ENCODE results near the gene UMAD1.

The UMAD1 gene

DNA sequence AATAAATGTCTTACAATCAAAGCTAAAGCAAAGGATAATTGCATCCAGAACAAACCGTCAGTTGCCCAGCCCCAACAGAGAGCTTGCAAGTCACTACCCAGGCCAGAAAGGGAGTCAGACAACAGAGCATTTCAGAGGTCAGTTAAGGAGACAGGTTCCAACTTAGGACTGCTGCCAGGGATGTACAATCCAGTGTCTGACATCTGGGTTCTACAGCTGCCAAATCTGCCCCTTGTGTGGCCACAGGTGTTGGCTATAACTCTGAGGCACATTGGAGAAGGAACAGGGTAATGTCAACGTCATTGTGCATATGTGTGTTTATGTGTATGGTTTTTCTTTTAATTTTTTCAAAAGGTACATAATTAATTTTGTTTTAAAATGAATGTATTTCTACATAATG, 242.8 kb downstream of the UMAD1 start:
- FAIRE-seq (no peak), DNase-seq (ENCODE audit: insufficient read length) (no peak)
- TF ChIP-seq TAF1 (IDR thresholded peaks at IDR 0.05; ENCODE audit: borderline replicate concordance, low read depth, low read length), result no peak
- TF ChIP-seq POLR2A (IDR thresholded peaks at IDR 0.05; ENCODE audit: low read depth, low read length), result no peak
- TF ChIP-seq POLR2AphosphoS5 (IDR thresholded peaks at IDR 0.05; ENCODE audit: low read depth, low read length), result no peak

DNA sequence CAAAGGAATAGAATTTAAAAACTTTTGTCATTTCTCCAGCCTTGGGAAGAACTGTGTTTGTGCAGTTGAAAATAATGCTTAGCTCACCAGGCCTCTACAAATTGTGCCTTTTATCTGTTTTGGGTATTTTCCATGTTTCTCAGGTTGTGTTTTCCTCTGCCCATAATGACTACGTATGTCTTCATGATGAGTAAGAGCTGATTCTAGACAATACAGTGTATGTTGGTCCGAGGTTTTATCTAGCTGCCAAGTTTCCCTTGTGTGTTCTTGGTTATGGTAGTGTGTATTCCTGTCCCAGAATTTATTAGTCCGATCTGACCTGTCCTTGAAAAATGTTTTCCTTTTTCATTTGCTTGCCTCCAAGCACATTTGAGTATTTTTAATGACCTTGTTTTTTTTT, 244.3 kb downstream of the UMAD1 start:
- FAIRE-seq (no peak), DNase-seq (ENCODE audit: insufficient read length) (no peak)
- TF ChIP-seq POLR2AphosphoS5 (IDR thresholded peaks at IDR 0.05; ENCODE audit: low read depth, low read length), result no peak
- no peak for TF ChIP-seq POLR2A (IDR thresholded peaks at IDR 0.05; ENCODE audit: low read depth, low read length)
- no peak for TF ChIP-seq TAF1 (IDR thresholded peaks at IDR 0.05; ENCODE audit: borderline replicate concordance, low read depth, low read length)

DNA sequence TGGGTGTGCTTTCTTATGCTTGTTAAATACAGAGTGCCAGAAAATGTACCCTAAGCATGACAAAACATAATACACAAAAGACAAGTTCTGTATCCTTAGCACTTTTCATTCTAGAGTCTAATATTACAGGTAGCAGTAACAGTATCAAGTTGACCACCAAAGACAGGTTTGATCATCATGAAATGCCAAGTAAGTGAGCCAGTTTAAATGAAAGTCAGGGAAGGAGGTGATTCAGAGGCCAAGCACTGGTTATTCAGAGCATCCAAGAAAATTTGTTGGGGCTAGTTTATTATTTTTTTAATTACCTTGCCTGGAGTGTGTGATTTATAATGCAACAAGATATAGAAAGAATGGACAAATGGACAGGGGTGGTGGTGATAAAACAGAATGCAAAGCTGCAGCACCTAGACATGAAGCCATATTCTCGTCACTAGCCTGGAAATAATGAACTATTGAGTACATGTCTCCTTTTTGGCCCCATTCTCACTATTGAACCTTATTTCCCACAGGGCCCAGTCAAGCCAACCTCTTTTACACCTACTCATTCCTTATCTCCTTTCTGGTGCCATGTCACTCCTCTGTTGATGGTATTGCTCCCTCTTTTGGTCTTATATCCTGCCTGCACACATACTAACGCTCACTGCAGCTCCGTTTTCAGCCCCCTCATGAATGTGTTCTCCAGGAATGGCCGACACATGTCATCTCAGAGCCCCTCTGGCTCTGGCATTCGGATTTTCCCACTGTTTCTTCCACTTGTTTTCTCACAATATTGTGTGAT, 249.4 kb downstream of the UMAD1 start:
- DNase-seq (ENCODE audit: insufficient read length) (no peak), FAIRE-seq (peak; percentile 27)
- TF ChIP-seq POLR2A (IDR thresholded peaks at IDR 0.05; ENCODE audit: low read depth, low read length) (no peak), TAF1 (IDR thresholded peaks at IDR 0.05; ENCODE audit: borderline replicate concordance, low read depth, low read length) (no peak), POLR2AphosphoS5 (IDR thresholded peaks at IDR 0.05; ENCODE audit: low read depth, low read length) (no peak)

DNA sequence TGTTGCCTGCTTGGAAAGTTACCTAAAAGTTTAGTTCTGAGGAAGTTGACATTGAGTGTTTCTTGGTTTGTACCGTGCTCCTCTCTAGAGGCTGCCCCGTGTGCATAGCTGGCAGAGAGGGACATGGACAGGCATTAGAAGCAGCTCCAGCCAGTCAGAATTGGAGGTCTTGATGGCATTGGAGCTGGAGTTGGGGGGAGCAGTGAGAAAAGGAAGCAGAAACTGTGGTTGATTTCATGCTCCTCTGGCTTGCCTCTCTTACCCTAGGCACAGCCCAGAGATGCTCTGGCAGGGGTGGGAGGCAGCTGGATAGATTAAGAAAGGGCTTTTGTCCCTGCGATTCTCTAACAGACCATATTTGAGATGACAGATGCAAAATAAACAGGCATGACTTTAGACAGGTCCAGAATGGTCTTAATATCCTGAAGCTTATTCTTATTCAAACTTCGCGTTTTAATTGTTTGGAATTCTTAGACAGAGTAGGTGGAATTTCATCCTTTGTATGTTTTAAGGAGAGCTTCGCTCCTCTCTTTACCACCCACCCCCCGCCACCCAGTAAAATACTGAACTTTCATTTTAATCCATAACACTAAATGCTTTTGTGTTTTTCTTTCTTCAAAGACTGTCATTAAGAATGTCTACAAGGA, 254.6 kb downstream of the UMAD1 start:
- no peak for DNase-seq (ENCODE audit: insufficient read length)
- TF ChIP-seq TAF1 (IDR thresholded peaks at IDR 0.05; ENCODE audit: borderline replicate concordance, low read depth, low read length) (no peak), POLR2AphosphoS5 (IDR thresholded peaks at IDR 0.05; ENCODE audit: low read depth, low read length) (no peak), POLR2A (IDR thresholded peaks at IDR 0.05; ENCODE audit: low read depth, low read length) (no peak)
- FAIRE-seq, result no peak

DNA sequence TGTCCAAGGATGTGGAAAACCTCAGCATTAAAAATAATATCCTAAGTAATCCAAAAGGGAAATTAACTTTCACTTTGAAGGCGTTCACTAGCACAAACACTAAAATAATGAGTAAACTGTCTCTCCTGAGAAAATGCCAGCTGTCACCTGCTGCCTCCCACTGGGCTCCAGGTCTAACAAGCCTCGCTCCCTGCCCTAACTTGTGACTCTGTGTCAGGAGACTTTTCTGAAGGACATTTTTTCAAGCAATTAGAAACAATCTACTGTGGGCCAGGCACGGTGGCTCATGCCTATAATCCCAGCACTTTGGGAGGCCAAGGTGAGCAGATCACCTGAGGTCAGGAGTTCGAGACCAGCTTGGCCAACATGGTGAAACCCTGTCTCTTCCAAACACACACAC, 255.2 kb downstream of the UMAD1 start:
- FAIRE-seq, result no peak
- DNase-seq (ENCODE audit: insufficient read length), result no peak
- TF ChIP-seq TAF1 (IDR thresholded peaks at IDR 0.05; ENCODE audit: borderline replicate concordance, low read depth, low read length) (no peak), POLR2AphosphoS5 (IDR thresholded peaks at IDR 0.05; ENCODE audit: low read depth, low read length) (no peak), POLR2A (IDR thresholded peaks at IDR 0.05; ENCODE audit: low read depth, low read length) (no peak)

DNA sequence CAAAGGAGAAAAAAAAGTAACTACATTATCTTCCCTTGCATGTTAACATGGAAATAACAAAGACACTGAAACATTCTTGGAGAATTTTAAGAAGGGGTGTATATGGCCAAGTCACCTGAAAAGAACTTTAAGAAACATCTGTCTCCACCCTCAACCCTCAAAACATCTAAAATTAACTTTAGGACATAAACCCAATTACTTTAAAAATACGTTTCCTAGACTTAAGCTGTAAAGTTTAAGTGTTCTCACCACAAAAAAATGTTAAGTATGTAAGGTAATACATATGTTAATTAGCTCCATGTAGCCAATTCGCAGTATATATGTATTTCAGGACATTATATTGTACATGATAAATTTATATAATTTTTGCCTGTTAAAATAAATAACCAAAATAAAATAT, 257.0 kb downstream of the UMAD1 start:
- DNase-seq (ENCODE audit: insufficient read length) (no peak), FAIRE-seq (no peak)
- TF ChIP-seq POLR2A (IDR thresholded peaks at IDR 0.05; ENCODE audit: low read depth, low read length) (no peak), TAF1 (IDR thresholded peaks at IDR 0.05; ENCODE audit: borderline replicate concordance, low read depth, low read length) (no peak), POLR2AphosphoS5 (IDR thresholded peaks at IDR 0.05; ENCODE audit: low read depth, low read length) (no peak)

DNA sequence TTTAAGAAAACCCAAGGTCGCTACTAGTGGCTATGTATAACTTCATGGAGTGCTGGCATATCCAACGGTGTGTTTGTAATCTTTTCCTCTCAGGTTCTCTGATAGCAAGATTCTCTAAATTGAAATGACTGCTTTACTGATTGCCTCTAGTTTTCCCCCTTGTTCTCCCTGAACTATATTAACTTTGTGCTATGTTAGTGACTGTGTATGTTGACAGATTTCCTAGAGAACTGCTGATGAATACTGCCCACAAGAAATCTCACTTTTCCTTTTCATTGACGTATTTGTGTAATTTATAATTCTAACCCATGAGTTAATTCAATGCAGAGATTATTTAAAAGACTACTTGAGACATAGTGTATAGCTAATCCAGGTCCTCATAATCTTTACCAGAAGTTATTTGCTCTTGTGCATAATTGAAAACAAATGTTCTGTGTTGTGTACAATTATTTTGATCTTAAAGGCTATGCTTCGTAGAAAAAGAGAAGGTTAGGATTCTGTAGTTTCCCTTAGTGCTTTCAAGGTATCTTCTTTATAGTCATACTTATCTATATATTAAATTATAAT, 257.5 kb downstream of the UMAD1 start:
- DNase-seq (ENCODE audit: insufficient read length) (no peak), FAIRE-seq (no peak)
- no peak for TF ChIP-seq POLR2A (IDR thresholded peaks at IDR 0.05; ENCODE audit: low read depth, low read length)

DNA sequence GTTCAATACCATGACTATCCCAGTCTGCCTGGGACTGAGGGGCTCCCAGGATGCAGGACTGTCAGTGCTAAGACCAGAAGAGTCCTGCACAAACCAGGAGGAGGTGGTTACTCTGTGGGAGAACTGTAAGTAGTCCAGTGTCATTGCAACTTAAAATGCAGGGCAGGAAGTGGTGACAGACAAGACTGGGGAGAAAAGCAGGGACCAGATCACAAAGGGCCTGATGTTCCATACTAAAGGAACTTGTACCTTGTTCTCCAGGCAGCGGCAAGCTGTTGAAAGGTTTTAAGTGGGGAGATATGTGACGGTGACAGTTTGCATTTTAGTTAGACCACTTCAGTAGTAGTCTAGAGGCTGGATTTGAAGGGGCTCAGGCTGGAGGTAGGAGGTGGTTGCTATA, 262.3 kb downstream of the UMAD1 start:
- FAIRE-seq (no peak), DNase-seq (ENCODE audit: insufficient read length) (no peak)
- TF ChIP-seq POLR2A (IDR thresholded peaks at IDR 0.05; ENCODE audit: low read depth, low read length) (no peak), POLR2AphosphoS5 (IDR thresholded peaks at IDR 0.05; ENCODE audit: low read depth, low read length) (no peak), TAF1 (IDR thresholded peaks at IDR 0.05; ENCODE audit: borderline replicate concordance, low read depth, low read length) (no peak)

DNA sequence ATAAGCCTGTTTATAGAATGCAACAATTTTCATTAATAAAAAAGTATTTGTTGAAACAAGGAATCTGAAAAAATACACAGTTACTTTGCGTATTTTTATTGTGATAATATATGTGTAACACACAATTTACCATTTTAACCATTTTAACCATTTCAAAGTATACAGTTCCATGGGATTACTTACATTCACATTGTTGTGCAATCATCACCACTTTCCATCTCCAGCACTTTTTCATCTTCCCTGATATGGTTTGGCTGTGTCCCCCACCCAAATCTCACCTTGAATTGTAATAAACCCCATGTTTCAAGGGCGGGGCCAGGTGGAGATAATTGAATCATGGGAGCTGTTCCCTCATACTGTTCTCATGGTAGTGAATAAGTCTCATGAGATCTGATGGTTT, 266.8 kb downstream of the UMAD1 start:
- TF ChIP-seq POLR2AphosphoS5 (IDR thresholded peaks at IDR 0.05; ENCODE audit: low read depth, low read length) (no peak), TAF1 (IDR thresholded peaks at IDR 0.05; ENCODE audit: borderline replicate concordance, low read depth, low read length) (no peak), POLR2A (IDR thresholded peaks at IDR 0.05; ENCODE audit: low read depth, low read length) (no peak)
- no peak for FAIRE-seq
- DNase-seq (ENCODE audit: insufficient read length), result no peak

DNA sequence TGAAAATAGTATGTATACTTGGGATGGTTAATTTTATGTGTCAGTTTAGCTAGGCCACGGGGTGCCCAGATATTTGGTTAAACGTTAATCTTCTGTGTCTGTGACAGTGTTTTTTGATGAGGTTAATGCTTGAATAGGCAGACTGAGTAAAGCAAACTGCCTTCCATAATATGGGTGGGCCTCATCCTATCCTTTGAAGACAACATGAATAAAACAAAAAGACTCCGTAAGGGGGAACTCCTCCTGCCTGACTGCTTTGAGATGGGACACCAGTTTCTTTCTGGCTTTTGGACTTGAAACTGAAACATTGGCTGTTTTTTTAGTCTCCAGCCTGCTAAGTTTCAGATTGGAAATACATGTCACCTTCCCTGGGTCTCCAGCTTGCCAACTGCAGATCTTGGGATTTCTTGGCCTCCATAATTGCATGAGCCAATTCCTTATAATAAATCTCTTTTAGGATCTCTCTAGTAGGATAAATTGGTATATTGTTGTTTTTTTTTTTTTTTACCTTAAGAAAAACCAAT, 268.1 kb downstream of the UMAD1 start:
- no peak for DNase-seq (ENCODE audit: insufficient read length)
- TF ChIP-seq TAF1 (IDR thresholded peaks at IDR 0.05; ENCODE audit: borderline replicate concordance, low read depth, low read length) (no peak), POLR2A (IDR thresholded peaks at IDR 0.05; ENCODE audit: low read depth, low read length) (no peak), POLR2AphosphoS5 (IDR thresholded peaks at IDR 0.05; ENCODE audit: low read depth, low read length) (no peak)
- no peak for FAIRE-seq

DNA sequence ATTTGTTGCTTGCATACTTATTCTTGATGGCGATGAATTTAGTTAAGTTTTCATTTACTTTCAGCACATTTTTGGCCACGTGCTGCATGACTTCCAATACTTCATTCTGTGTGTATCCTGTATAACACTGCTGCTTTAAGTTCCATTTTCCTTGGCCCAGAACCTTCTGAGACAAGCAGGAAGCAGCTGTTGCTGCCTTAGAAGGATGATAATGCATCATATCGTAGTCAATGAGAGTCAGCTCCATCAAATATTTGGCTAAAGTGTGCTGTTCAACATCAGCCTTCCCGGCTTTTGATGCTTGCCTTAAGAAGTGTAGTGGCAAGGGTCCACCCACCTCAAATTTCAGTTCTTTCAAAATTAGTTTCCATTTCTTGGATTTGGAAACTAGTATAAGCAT, 268.8 kb downstream of the UMAD1 start:
- no peak for DNase-seq (ENCODE audit: insufficient read length)
- no peak for TF ChIP-seq TAF1 (IDR thresholded peaks at IDR 0.05; ENCODE audit: borderline replicate concordance, low read depth, low read length)
- no peak for TF ChIP-seq POLR2A (IDR thresholded peaks at IDR 0.05; ENCODE audit: low read depth, low read length)
- no peak for TF ChIP-seq POLR2AphosphoS5 (IDR thresholded peaks at IDR 0.05; ENCODE audit: low read depth, low read length)
- FAIRE-seq, result no peak
